Uterus (tissue), 4 donors: ENCODE results near the gene RAD23B. TPM values are rescaled to one million over a fixed set of nuclear protein-coding genes. Genes with fewer than 3 reads are reported as not detected.

Experiments used
- DNase-seq, 2 donors: peaks; one replicate each; pipeline ENCODE4 v3.0.0-alpha.2; 2019 to 2020
- H3K27ac ChIP-seq, 2 donors: fragments of 200-600 bp; sonication (generic); 1 replicate in 1 of 2; 2 replicates in 1 of 2; pipeline ENCODE4 v1.5.1; 2016 to 2018
- H3K27me3 ChIP-seq, 2 donors: fragments of 200-600 bp; sonication (generic); one replicate each; pipeline ENCODE4 v1.5.1; 2018 to 2019; ENCODE audit warnings: control low read depth in 1 of 2
- H3K36me3 ChIP-seq, 2 donors: fragments of 200-600 bp; sonication (generic); one replicate each; pipeline ENCODE4 v1.5.1; 2019; ENCODE audit warnings: control low read depth in 1 of 2
- H3K4me1 ChIP-seq, 2 donors: fragments of 200-600 bp; sonication (generic); one replicate each; pipeline ENCODE4 v1.5.1; 2018 to 2019; ENCODE audit warnings: control low read depth in 1 of 2
- H3K4me3 ChIP-seq, 2 donors: fragments of 200-600 bp; sonication (generic); 1 replicate in 1 of 2; 2 replicates in 1 of 2; pipeline ENCODE4 v1.5.1; 2018 to 2019; ENCODE audit warnings: mild to moderate bottlenecking in 1 of 2
- H3K9me3 ChIP-seq, 2 donors: fragments of 200-600 bp; sonication (generic); one replicate each; pipeline ENCODE4 v1.5.1; 2019; ENCODE audit warnings: control low read depth in 1 of 2
- CTCF ChIP-seq, 4 experiments: fragments of 200-600 bp in 2 of 4; fragments of 450-650 bp in 2 of 4; sonication (generic) in 2 of 4; IDR thresholded peaks; one replicate each; pipeline ENCODE4 v1.5.1; 2016 to 2019; ENCODE audit warnings: antibody characterized with exemption in 4 of 4, mild to moderate bottlenecking in 2 of 4, moderate library complexity in 1 of 4
- POLR2A ChIP-seq, 2 donors: fragments of 450-650 bp; IDR thresholded peaks; one replicate each; pipeline ENCODE4 v1.6.1; 2016; ENCODE audit warnings: antibody characterized with exemption in 2 of 2, mild to moderate bottlenecking in 1 of 2, moderate library complexity in 1 of 2
- intact Hi-C: fragments of 100-400 bp; cut with DNase I; formaldehyde crosslinking; loops from one replicate; pipeline ENCODE4 v1.15.1; 2023; ENCODE audit warnings: low total_unique reads
- total RNA-seq, 4 donors: library from RNA; depleted of rRNA in 3 of 4; stranded (reverse); fragments of >200 nt in 3 of 4; gene quantifications; one replicate each; pipeline versions ENCODE4 v1.1.0 to v1.2.4, GENCODE V29; 2014 to 2023
- donor health status: DM: yes; HTN: yes; CAD: no.

The RAD23B gene
- total RNA-seq, 4 donors from 2014 or later: 39.5 to 92.9 (median 63.8) TPM

- no peak for DNase-seq
- H3K4me3 ChIP-seq: no peak overlapping the region
- TF ChIP-seq CTCF (IDR thresholded peaks at IDR 0.05) (no peak), POLR2A (IDR thresholded peaks at IDR 0.05) (no peak)
- intact Hi-C loops: no loop called here
- no peak overlapping the region for H3K27ac ChIP-seq
- no peaks in the 10 kb centered on the region for H3K9me3 ChIP-seq
- H3K36me3 ChIP-seq: no peaks in the 10 kb centered on the region
- H3K27me3 ChIP-seq: no peaks in the 10 kb centered on the region
- H3K4me1 ChIP-seq: no peaks in the 10 kb centered on the region
Measured at GRCh38 chr9:107373809-107374208, 90.7 kb downstream of the RAD23B start.

GRCh38 chr9:107375001-107375400 is 91.9 kb downstream of the RAD23B start:
- no peak overlapping the region for H3K27ac ChIP-seq
- H3K4me1 ChIP-seq: no peaks in the 10 kb centered on the region
- H3K4me3 ChIP-seq: no peak overlapping the region
- no peaks in the 10 kb centered on the region for H3K36me3 ChIP-seq
- no peak for DNase-seq
- H3K9me3 ChIP-seq: no peaks in the 10 kb centered on the region
- TF ChIP-seq POLR2A (IDR thresholded peaks at IDR 0.05) (no peak), CTCF (IDR thresholded peaks at IDR 0.05) (no peak)
- intact Hi-C loops: no loop called here
- H3K27me3 ChIP-seq: no peaks in the 10 kb centered on the region

GRCh38 chr9:107375651-107376369 is 92.7 kb downstream of the RAD23B start:
- no peak for TF ChIP-seq POLR2A (IDR thresholded peaks at IDR 0.05)
- TF ChIP-seq CTCF (IDR thresholded peaks at IDR 0.05): no peak
- H3K27me3 ChIP-seq: no peaks in the 10 kb centered on the region
- H3K27ac ChIP-seq: no peak overlapping the region
- intact Hi-C loops: no loop called here
- no peaks in the 10 kb centered on the region for H3K9me3 ChIP-seq
- no peak overlapping the region for H3K4me3 ChIP-seq
- DNase-seq: no peak
- no peaks in the 10 kb centered on the region for H3K4me1 ChIP-seq
- H3K36me3 ChIP-seq: no peaks in the 10 kb centered on the region

GRCh38 chr9:107378006-107378405 is 94.9 kb downstream of the RAD23B start:
- H3K27ac ChIP-seq: no peak overlapping the region
- no peaks in the 10 kb centered on the region for H3K9me3 ChIP-seq
- TF ChIP-seq CTCF (IDR thresholded peaks at IDR 0.05) (no peak), POLR2A (IDR thresholded peaks at IDR 0.05) (no peak)
- no peaks in the 10 kb centered on the region for H3K36me3 ChIP-seq
- H3K4me1 ChIP-seq: no peaks in the 10 kb centered on the region
- no peak overlapping the region for H3K4me3 ChIP-seq
- DNase-seq: no peak
- no peaks in the 10 kb centered on the region for H3K27me3 ChIP-seq
- intact Hi-C loops: no loop called here

Other genes starting within 250 kb of the RAD23B start
- 100 to 1,000 TPM in 2 of 4 donors, 10 to 100 TPM in 2; 20.2 to 152 (median 94.7) TPM for gene KLF4, start 206.5 kb downstream of the RAD23B start, total RNA-seq